GM18867 (cell line): ENCODE data around the gene MZT2B.
"Not testable (repeated sequence)": the region's sequence is repeated elsewhere in the genome, so short reads cannot be mapped to it uniquely, and the experiment has no call there.

Experiments
- ATAC-seq: cut with Tn5 transposase; IDR thresholded peaks from one replicate; pipeline ENCODE4 v1.9.1; 2021; ENCODE audit warnings: mild to moderate bottlenecking, moderate library complexity; ENCODE audit not compliant: unreplicated experiment

MZT2B gene, protein sequence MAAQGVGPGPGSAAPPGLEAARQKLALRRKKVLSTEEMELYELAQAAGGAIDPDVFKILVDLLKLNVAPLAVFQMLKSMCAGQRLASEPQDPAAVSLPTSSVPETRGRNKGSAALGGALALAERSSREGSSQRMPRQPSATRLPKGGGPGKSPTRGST

DNA sequence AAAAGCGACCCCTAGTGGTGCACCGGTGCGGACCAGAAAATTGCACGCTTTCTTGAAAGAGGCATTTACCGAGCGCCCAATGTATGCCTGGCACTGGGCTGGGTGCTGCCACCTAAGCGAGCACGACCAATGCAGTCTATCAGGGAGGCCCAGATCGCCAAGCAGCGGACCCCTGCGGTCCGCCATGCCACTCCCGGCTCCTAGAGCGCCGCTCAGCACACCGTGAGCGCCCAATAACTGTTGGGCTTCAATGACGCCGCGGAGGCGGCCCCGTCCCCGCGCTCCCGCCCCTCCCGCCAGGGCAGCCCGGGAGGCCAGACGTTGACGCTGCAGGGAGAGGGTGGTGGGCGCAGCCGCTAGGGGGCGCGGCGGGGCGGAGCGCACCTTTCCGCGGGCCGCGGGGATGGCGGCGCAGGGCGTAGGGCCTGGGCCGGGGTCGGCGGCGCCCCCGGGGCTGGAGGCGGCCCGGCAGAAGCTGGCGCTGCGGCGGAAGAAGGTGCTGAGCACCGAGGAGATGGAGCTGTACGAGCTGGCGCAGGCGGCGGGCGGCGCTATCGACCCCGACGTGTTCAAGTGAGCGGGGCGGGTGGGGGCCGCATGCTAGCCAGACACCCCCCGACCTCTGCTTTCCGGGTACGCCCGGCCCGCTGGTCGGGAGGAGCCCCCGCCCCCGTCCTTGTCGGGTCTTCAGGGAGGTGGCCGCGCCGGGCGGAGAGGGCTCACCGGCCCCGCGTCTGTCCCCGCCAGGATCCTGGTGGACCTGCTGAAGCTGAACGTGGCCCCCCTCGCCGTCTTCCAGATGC, at the start of gene MZT2B:
TSS of gene MZT2B (plus strand) at position 383 of the 803 bp plus-strand sequence. CDS start at position 404, 21 bp downstream.
- peak; percentile 81 for ATAC-seq

DNA sequence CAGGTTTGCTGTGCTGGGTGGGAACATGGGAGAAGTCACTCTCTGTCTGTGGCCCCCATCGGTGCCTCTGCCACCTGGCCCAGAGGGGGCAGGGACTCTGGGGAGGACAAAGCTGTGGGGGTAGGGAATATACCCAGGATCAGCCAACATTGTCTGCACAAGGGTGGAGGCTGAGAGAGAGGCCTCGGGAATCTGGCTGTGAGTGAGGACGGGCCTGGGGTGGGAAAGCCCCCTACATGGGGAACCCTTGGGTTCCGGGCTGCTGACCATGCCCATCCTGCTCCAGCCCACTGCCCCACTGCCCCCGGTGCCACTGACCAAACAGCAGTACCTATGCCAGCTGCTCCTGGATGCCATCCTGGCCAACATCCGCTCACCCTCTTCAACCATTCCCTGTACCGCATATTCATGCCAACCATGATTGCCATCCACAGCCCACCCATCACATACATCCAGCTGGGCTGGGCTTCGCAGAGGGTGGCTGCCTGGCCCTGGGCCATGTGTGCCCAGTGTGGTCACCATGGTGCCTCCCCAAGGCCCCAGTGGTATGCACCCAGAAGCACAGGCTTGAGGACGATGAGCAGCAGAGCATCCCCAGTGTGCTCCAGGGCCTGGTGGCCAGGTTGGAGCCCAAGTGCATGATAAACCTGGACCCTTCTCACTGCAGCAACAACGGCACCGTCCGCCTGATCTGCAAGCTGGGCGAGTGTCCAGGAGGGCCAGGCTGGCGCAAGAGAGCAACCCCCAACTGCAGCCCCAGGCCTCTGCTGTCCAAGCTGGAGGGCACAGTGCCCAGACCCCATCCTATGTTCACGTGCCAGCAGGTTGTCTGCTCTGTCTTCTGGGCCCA, 46.1 kb upstream of the MZT2B start:
- no peak for ATAC-seq

DNA sequence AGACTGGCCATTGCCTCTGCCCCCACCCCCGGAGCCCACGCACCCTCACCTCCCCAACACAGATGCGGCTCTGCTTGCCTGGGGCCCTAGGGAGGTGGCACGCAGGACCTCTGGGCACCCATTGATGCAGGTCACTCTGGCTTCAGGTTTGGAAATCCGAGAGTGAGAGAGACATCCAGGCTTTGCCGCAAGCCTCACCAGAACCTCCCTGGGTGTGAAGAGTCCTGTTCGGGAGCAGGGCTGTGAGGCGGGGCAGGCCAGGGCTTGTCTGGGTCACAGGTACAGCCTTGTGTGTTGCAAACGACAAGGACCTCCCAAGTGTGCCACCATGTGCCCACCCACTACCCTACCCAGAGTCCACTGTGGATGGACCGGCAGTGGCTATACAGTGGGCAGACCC, 45.5 kb upstream of the MZT2B start:
- ATAC-seq: not testable (repeated sequence)

DNA sequence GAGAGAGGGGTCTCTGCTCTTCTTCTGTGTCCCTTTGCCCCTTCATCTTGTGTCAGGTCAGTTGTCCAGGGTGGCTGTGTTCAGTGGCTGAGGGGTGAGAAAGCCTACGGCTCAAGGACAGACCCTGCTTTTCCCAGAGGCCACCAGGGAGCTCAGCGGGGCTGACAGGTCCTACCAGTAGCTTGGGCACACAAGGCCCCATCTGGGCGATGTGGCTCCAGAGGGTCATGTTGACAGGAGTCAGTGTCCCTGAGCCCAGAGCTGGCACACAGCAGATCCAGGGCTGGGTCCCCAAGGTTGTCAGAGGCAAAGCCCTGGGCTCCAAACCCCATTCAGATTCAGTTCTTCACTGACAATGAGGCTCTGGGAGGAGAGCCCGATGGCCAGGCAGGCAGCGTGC, 44.9 kb upstream of the MZT2B start:
- not testable (repeated sequence) for ATAC-seq

DNA sequence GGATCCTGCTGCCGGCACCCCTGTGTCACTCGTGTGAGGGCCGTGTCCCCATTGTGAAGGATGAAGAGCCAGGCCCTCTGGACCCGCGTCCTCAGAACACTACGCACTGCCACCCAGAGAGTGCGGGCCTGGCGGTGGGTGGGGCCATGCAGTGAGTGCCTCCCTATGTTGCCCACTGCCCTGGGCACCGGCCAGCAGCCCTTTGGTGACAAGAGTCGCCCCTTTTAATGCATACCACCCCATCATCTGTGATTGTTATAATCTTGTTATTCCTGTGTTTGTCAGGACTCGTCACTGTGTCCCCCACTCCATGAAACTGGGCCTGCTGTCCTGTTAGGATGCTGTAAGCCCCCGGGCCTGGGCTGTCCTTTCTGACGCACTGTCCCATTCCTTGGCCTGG, 43.7 kb upstream of the MZT2B start:
- not testable (repeated sequence) for ATAC-seq

DNA sequence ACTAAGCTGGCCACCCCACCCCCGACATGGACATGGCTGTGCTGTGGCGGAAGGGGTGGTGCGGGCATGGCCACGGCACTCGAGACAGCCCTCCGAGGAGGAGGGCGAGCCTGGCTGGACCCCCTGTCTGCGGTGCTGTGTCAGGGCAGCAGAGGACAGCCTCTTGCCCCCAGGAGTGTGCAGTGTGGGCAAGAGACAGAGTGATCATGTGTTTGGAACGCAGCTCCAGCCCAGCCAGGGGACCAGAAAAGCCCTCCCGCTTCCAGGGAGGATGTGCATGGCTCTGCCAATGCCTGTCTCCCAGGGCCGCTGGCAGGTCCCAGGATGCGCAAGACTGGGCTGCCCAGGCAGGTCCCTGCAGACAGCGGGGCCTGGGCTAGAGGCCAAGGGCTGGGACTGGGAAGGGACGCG, 43.2 kb upstream of the MZT2B start:
- not testable (repeated sequence) for ATAC-seq

DNA sequence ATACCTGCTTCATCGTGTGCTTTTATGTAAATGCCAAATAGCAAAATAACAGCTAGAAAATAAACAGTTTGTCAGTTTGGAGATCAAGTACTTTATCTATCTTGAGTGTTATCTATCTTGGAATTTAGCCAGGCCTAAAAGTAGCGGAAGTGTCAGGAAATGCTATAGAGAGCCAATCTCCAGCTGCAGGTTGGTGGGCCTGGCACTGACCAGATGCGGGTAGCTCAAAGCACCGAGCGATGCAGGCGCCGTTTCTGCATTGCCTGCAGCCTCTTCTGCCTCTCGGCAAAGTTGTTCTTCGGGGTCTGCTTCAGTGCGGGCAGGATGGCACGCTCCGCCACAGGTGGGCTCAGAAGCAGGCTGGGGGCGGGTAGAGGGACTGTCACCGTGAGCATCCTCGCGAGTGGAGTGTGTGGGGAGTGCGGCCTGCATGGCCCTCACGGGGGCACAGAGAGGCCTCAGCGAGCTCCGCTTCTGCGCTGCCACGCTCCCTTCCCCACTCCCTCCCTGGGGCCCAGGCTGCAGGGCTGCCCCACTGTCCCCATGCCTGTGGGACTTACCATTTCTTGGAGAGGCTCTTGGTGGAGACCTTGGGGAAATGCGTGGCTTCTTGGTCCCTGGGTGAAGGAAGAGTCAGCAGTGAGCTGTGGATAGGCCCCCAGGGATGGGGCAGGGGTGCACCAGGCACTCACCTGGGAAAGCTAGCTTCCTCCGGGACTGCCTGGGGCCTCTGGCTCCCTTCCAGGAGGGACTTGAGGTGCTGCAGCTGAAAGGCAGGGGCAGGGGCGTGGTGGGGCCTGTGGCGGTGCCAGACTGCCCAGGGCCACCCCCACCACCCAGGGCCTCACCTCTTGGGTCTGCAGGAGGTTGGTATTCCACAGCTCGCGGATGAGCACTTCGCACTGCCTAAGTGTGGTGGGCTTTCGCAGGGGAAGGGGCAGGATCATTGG, 42.5 kb upstream of the MZT2B start:
- not testable (repeated sequence) for ATAC-seq

DNA sequence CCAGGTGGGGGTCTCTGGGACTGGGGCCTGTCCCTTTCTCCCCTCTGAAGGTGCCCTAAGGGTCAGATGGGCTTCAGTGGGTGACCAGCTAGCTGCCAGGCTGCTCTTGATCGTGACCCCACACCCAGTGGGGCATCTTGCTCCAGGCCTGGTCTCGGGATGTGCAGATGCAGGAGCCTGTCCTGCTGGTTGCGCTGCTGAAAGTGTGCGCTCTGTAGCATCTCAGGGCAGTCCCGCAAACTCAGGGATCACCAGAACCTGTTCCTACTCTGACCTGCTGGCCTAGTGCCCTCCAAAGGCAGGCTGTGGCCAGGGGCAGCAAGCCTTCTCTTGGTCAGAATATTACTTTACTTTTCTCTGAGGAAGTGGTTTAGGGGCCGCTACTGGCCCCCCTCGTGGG, 41.5 kb upstream of the MZT2B start:
- not testable (repeated sequence) for ATAC-seq

DNA sequence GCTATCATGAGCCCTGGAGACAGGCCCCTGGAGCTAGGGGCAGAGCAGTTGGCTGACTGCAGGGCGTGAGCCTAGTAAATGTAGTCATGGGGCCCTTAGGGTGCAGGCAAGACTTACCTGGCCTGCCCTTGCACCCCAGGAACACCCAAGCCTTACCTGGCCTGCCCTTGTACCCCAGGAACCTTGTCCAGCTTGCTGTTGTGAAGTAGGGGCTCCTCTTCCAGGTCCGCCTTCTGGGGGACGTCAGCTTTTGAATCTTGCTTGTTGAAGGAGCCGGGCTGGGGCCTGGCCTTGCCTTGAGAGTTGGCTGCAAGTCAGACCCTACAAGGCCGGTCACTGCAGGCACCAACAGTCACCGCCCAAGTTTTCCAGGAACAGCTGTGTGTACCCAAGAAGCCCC, 41.1 kb upstream of the MZT2B start:
- not testable (repeated sequence) for ATAC-seq

DNA sequence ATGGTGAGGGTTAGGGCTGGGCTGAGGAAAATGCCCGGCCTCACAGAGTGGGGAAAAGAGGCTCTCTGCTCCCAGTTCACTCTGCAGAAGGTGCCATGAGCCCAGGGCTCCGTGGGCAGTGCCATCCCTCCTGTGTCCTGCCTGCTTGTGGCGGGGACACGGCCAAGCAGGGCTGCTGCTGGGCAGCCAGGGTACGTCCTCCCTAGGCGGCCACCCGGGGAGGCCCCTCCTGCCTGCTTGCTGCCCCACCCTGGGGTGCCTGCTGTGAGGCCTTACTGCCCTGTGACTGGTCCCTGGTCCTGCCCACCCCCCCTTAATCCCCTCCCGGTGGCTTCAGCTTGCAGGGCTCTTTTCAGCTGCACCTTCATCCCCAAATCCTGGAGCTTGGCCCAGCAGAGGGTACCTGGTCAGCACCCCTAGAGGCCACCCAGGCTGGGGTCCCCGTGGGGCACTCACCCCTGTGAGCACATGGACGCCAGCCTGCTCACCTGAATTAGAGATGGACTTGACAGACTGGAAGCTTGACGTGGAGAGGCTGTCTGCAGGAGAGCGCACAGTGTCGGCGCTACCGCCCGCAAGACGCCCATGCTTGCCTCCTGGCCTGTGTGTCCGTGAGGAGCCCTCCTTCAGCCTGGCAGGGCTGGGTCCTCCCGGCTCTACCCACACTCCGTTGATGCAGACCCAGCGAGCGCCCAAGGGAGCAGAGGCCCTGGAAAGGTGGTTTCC, 40.3 kb upstream of the MZT2B start:
- not testable (repeated sequence) for ATAC-seq

DNA sequence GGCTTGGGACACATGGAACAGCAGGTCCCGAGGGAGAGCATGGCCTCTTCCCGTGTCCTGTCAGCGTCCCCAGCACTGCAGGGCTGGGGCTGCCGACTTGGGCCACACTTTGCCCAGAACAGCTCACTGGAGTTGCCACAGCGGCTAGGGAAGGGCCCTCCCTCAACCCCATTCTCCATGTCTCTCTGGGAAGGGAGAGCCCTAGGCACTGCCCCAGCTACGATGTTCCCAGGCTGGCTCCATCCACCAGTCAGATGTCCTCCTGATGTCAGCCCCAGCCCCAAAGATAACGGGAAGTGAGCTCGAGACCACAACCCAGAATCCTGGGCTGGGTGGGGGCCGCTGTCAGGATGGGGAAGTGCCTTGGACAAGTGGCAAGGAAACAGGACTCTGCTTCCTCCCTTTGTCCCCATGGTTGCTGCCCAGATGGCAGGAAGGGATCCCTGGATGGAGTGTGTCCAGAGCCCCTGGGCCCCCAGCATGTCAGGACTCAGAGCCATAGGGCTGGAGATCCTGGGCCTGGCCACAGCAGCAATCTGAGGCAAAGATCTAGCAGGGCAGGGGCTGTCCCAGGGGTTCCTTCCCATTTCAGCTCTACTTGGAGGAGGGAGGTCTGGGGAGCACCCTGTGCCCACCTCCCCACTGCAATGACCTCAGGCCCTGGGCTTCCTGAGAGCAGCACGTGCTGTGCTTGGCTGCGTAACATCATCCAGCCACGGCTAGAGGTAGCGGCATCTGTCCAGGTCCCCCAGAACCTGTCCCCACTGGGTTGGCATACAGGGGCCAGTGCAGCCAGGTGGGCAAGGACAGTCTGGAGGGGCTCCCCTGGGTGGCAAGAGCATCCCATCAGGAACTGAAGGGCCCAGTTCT, 39.4 kb upstream of the MZT2B start:
- ATAC-seq: not testable (repeated sequence)

DNA sequence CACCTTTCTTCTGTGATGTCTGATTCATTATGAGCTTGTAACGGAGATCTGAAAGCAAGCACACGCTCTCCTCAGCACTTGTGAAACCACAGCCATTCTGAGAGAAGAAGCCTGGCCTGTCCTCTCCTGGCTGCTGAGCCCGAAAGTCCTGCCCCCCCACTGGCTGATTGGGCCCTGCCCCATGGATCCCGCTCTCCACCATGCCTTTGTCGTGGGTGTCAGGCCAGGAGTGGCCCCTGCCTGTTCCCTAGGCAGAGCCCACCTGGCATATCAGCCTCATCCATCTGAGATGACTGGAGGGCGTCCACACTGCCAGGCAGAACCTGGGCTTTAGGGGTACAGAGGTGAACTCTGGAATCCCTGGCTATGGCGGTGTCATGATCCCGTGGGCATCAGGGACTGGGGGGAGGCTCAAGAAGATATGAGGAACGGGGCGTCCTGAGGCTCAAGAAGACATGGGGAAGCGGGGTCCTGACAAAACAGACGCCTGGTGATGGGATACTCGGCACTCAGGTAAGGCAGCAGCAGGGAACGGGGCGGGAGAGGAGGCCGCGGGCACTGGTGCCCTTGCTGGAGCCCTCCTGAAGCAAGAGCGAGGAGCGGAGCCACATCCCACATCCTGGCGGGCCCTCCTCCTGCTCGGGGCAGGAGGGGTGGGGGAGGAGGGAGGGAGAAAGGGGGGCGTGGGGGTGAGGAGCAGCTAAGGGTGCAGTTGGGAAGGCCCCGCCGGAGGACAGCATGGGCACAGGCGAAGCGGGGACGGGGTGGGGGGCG, 38.6 kb upstream of the MZT2B start:
- ATAC-seq: peak; percentile 42

DNA sequence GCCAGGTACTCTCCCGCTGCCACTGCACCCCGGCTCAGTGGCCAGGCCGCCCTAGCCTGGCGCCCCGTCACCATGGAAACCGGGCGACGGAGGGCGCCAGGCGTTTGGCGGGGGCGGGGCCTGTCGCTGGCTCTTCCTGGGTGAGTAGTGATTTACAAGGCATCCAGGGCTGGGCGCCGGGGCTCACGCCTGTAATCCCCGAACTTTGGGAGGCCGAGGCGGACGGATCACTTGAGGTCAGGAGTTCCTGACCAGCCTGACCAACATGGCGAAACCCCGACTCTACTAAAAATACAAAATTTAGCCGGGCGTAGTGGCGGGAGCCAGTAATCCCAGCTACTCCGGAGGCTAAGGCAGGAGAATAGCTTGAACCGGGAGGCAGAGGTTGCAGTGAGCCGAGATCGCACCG, 37.1 kb upstream of the MZT2B start, which contains the start of gene CCDC74B:
TSS of gene CCDC74B (minus strand) at position 107 of the 409 bp plus-strand sequence. CDS start 116 bp downstream, outside the sequence.
- peak; percentile 95 for ATAC-seq

DNA sequence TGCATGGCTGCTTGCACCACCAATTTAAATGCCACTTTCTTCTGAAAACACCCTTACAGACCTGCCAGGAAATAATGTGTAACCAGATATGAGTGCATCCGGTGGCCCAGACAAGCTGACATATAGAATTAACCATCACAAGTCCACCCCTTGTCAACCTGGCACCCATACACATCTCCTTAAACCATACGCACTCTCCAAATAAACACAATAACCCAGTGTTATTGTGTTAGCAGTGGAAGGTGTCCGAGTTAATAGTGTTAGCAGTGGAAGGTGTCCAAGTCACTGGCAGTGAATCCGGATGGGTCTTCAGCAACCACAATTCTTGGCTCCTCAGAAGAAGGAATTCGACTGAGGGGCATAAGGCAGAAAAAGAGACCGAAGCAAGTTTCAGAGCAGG, 33.5 kb upstream of the MZT2B start:
- not testable (repeated sequence) for ATAC-seq

DNA sequence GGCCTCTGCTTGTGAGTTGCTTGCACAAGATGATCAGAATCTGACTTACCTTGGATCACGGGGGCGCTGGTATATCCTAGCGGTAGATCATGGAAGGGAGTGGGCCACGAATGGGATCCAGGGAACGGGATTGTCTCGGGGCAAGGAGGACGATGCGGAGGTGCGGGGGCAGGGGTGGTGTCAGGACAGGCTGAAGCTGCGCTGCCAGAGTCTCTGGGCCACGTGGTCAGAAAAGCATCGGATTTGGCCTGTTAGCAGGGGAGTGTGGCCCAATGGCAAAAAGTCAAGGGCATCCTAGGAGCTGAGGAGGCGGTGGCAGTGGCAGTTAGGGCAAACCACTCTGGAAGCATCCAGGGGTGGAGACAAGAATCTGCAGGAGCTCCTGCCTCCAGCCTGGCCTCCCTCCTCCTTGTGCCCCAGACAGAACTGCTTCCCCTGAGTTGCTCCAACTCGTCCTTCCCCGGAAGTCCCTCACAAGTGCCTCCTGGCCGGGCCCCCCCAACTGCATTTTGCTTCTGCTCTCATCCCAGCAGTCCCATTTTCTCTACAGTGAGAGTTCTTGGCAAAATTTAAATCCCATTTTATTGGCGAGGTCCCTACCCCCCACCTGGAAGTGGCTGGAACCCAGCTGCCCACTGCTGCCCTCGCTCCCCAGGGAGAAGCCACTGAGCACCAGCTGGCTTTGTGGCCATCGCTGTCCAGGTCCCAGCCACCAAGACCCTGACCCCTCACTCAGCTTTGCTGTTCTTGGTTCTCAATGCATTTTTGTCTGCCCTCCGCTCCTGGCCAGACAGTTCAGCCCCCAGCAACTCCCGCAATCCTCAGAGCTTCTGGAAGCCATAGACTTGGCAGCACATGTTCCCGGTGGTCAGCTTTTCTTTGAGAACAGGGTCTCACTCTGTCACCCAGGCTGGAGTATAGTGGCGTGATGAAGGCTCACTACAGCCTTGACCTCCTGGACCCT, 31.6 kb upstream of the MZT2B start:
- ATAC-seq: no peak

DNA sequence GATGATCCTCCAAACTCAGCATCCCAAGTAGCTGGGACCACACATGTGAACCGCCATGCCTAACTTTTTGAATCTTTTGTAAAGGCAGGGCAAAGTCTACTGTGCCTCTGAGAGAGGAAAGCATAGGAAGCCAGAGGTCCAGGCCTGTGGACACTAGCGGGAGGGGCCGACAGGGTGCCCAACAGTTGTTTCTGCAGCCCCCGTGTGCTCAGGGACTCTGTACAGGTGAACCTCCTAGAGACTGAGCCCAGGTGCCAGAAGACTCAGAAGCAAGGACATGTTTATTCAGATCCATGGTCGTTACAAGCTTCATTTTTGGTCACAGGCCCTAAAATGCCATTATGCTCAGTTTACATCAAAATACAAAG, 30.9 kb upstream of the MZT2B start:
- ATAC-seq: not testable (repeated sequence)
